ENCODE results near the gene MAGEA2.

DNA sequence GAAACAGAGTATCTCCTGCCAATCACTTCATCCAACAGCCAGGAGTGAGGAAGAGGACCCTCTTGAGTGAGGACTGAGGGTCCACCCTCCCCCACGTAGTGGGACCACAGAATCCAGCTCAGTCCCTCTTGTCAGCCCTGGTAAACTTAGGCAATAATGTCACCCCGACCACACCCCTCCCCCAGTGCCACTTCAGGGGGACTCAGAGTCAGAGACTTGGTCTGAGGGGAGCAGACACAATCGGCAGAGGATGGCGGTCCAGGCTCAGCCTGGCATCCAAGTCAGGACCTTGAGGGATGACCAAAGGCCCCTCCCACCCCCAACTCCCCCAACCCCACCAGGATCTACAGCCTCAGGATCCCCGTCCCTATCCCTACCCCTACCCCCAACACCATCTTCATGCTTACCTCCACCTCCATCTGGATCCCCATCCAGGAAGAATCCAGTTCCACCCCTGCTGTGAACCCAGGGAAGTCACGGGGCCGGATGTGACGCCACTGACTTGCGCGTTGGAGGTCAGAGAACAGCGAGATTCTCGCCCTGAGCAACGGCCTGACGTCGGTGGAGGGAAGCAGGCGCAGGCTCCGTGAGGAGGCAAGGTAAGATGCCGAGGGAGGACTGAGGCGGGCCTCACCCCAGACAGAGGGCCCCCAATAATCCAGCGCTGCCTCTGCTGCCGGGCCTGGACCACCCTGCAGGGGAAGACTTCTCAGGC lies 20.2 kb downstream of the MAGEA2 start, which contains the start of the genes CSAG1 and MAGEA12:
- TF ChIP-seq, protein P1, sequence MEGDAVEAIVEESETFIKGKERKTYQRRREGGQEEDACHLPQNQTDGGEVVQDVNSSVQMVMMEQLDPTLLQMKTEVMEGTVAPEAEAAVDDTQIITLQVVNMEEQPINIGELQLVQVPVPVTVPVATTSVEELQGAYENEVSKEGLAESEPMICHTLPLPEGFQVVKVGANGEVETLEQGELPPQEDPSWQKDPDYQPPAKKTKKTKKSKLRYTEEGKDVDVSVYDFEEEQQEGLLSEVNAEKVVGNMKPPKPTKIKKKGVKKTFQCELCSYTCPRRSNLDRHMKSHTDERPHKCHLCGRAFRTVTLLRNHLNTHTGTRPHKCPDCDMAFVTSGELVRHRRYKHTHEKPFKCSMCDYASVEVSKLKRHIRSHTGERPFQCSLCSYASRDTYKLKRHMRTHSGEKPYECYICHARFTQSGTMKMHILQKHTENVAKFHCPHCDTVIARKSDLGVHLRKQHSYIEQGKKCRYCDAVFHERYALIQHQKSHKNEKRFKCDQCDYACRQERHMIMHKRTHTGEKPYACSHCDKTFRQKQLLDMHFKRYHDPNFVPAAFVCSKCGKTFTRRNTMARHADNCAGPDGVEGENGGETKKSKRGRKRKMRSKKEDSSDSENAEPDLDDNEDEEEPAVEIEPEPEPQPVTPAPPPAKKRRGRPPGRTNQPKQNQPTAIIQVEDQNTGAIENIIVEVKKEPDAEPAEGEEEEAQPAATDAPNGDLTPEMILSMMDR (conservative IDR thresholded peaks at IDR 0.05 in 1 of 2, IDR thresholded peaks at IDR 0.05 in 1 of 2; ENCODE audit: low read depth in 1 of 2, low read length in 2 of 2): no peak
- no peak for TF ChIP-seq EZH2 (IDR thresholded peaks at IDR 0.05; ENCODE audit: low read length, missing control alignments)
